ENCODE data around the gene ADAMTS8.

Gene ADAMTS8

DNA sequence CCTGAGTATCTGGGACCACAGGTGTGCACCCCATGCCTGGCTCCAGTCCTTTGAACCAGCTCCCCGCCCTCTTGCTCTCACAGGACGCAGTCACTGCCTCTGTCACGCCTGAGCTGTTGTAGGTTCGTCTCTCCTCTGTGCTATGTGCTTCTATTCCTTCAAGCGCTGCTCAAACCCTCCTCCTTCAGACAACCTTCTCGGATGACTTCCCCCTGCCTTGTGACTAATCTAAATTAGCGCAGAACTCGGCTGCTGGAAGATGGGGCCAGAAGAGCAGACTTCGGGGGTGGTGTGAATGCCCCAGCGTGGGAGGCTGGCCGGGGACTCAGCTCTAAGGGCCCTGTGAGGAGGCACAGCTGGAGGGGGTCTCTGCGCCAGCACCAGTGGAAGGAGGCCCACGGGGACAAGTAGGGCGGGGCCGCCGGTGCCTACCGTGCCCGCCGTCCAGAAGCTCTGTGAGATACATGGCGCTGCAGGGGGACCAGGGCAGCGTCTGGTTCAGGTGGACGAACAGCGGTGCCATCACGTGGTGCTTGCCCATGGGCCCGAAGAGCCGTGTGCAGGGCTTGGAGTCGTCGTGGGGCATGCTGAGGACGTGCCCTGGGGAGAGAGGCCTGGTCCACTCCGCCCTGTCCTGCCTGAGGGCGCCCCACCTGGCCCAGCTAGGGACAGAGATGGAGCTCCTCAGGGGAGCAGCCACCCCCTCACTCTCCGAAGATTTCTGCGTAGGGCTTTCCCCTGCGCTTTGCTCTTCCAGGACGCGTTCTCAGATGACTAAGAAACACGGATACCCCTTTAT, 12.5 kb downstream of the ADAMTS8 start:
- Histone ChIP-seq H3K36me3 (ENCODE audit: control insufficient read depth, insufficient read depth, low read length) (no peaks in the 10 kb centered on the region), H3K9me3 (ENCODE audit: control insufficient read depth, insufficient read depth, low read depth, low read length) (no peaks in the 10 kb centered on the region), H3K27ac (ENCODE audit: low read depth, low read length) (no peak overlapping the region), H3K9ac (ENCODE audit: low read length) (no peak overlapping the region), H3K4me3 (ENCODE audit: low read depth, low read length) (no peak overlapping the region), H3K4me1 (ENCODE audit: control insufficient read depth, insufficient read depth, low read length) (peaks cover 13% of the 10 kb centered on the region; the same call in 1 of the 2 replicates), H3K27me3 (ENCODE audit: control insufficient read depth, insufficient read depth, low read length) (0 out of 2 replicates have a peak, but pooled peaks cover under 1% of the 10 kb centered on the region)

DNA sequence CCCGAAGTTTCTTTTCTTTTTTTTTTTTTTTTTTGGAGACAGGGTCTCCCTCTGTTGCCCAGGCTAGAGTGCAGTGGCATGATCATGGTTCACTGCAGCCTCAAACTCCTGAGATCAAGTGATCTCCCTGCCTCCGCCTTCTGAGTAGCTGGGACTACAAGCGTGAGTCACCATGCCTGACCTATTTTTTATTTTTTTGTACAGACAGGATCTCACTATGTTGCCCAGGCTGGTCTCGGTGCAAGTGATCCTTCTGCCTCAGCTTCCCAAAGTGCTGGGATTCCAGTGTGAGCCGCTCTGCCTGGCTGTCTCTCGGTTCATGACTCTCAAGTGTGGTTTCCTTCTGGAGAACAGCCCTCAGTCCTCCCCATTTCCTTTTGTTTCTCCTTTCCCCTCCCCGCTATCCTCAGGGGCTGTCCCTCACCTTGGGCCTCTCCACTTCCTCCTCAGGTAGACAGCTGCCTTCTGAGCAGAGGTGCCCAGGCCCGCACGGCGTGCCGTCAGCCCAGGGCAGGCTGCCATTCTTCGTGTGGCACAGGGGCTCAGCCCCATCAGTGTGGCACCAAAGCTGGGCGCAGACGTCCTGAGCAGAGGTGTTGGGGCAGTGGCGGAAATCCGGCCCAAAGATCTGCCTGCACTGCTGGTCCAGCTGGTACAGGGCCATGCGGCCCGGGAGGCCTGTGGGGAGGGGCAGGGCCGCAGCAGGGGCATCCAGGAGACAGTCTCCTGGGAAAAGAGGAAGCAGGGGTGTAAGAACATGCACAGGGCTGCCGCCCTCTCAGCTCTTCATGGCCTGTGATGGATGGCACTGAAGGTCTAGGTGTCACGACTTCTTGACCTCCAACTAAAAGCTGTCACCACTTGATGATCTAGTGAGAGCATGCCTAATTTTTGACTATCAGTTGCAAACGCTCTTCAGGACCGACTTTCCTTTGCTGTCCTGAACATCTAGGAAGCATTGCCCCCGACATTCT, 14.0 kb downstream of the ADAMTS8 start:
- no peak overlapping the region for H3K9ac ChIP-seq (ENCODE audit: low read length)
- H3K27me3 ChIP-seq (ENCODE audit: control insufficient read depth, insufficient read depth, low read length) = peaks cover 8% of the 10 kb centered on the region; the same call in 1 of the 2 replicates
- H3K36me3 ChIP-seq (ENCODE audit: control insufficient read depth, insufficient read depth, low read length) = no peaks in the 10 kb centered on the region
- H3K9me3 ChIP-seq (ENCODE audit: control insufficient read depth, insufficient read depth, low read depth, low read length) = no peaks in the 10 kb centered on the region
- no peak overlapping the region for H3K4me3 ChIP-seq (ENCODE audit: low read depth, low read length)
- peaks cover 20% of the 10 kb centered on the region; the same call in 1 of the 2 replicates for H3K4me1 ChIP-seq (ENCODE audit: control insufficient read depth, insufficient read depth, low read length)
- H3K27ac ChIP-seq (ENCODE audit: low read depth, low read length) = no peak overlapping the region

DNA sequence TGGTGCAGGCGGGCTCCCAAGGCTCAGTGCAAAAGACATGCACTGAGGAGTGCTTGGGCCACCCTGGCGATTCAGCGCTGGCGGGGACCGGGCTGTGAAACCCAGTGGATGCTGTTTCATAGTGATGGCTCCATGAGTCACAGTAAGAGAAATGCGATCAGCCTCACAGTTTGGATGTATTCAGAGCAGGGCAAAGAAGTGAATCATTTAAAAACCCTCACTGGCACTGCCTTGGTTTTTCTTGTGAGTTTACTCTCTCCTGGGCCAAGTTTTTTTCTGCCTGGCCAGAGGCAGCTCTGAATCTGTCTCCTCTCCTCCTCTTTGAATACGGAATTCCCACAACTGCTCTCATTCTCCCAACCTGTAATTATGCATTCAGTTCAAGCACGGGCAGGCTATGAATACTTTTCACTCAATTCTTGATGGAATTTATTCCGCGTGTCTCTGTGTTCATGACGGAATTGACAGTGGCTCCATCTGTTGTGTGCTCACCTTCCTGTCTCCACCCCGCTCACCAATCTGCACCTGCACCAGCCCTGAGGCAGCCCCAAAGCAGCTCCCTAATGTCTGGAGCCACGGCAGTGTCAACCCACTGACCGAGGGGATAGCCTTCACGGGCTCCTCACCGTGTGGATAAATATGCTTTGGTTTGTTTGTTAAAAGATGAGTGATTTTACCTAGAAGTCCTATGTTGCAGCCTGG, 14.9 kb downstream of the ADAMTS8 start:
- H3K9ac ChIP-seq (ENCODE audit: low read length) = no peak overlapping the region
- H3K4me3 ChIP-seq (ENCODE audit: low read depth, low read length) = no peak overlapping the region
- no peak overlapping the region for H3K27ac ChIP-seq (ENCODE audit: low read depth, low read length)
- H3K27me3 ChIP-seq (ENCODE audit: control insufficient read depth, insufficient read depth, low read length) = peaks cover 8% of the 10 kb centered on the region; the same call in 1 of the 2 replicates
- no peaks in the 10 kb centered on the region for H3K9me3 ChIP-seq (ENCODE audit: control insufficient read depth, insufficient read depth, low read depth, low read length)
- peaks cover 15% of the 10 kb centered on the region; the same call in 1 of the 2 replicates for H3K4me1 ChIP-seq (ENCODE audit: control insufficient read depth, insufficient read depth, low read length)
- H3K36me3 ChIP-seq (ENCODE audit: control insufficient read depth, insufficient read depth, low read length) = no peaks in the 10 kb centered on the region

DNA sequence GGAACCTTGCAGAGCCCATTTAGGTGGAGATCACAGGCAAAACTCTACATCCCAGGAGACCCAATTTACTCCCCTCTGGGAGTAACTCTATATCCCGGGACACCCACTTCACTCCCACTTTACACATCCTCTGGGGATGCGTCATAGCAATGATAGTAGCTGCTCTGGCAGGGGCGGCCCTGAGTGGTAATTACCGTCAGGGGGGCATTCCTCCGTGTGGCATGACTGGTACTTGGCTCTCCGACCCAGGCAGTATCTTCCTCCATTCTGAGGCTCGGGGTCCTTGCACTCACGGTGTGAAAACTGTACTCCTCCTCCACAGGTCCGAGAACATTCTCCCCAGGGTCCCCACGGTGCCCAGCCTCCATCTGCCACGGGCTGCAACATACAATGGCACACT, 17.2 kb downstream of the ADAMTS8 start:
- Histone ChIP-seq H3K36me3 (ENCODE audit: control insufficient read depth, insufficient read depth, low read length) (no peaks in the 10 kb centered on the region), H3K27me3 (ENCODE audit: control insufficient read depth, insufficient read depth, low read length) (peaks cover 8% of the 10 kb centered on the region; the same call in 1 of the 2 replicates), H3K9me3 (ENCODE audit: control insufficient read depth, insufficient read depth, low read depth, low read length) (no peaks in the 10 kb centered on the region), H3K4me3 (ENCODE audit: low read depth, low read length) (no peak overlapping the region), H3K27ac (ENCODE audit: low read depth, low read length) (no peak overlapping the region), H3K9ac (ENCODE audit: low read length) (no peak overlapping the region), H3K4me1 (ENCODE audit: control insufficient read depth, insufficient read depth, low read length) (peaks cover 14% of the 10 kb centered on the region; the same call in 1 of the 2 replicates)

DNA sequence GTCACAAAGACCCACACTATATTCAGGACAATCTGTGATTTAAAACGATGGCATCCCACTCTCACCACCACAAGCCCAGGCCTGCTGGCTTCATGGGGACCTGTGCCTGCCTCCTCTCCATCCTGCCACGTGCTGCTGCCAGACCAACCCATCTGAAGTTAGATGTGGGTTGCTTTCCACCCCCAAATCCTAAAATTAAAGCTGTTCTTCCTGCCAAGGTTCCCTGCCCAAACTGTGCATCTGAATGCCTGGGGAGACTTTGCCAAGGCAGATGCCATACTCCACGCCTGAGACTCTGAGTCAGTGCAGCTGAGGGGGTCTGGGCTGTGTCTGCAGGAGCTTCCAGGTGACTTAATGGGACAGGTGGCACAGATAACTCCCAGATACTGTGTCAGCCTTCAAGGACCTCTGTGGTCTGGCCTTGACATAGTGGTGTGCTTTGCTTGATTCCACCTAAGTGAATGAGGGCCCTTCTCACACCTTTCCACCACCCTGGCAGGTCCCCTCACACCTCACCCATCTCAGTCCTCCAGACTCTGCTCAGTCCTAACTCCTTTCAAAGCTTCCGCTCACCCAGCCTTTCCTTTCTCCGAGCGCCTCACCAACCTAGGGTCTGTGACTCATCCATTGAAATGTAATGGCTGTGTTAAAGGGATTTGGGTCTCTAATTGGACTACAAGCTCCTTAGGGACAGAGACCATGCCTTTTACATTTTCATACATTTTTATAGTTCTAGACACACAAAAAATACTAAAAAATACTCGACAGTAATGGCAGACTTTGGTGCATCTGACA, 18.6 kb downstream of the ADAMTS8 start:
- no peak overlapping the region for H3K4me3 ChIP-seq (ENCODE audit: low read depth, low read length)
- H3K9me3 ChIP-seq (ENCODE audit: control insufficient read depth, insufficient read depth, low read depth, low read length) = no peaks in the 10 kb centered on the region
- no peak overlapping the region for H3K27ac ChIP-seq (ENCODE audit: low read depth, low read length)
- peaks cover 14% of the 10 kb centered on the region for H3K4me1 ChIP-seq (ENCODE audit: control insufficient read depth, insufficient read depth, low read length)
- H3K9ac ChIP-seq (ENCODE audit: low read length) = no peak overlapping the region
- H3K27me3 ChIP-seq (ENCODE audit: control insufficient read depth, insufficient read depth, low read length) = peaks cover 10% of the 10 kb centered on the region
- H3K36me3 ChIP-seq (ENCODE audit: control insufficient read depth, insufficient read depth, low read length) = no peaks in the 10 kb centered on the region

DNA sequence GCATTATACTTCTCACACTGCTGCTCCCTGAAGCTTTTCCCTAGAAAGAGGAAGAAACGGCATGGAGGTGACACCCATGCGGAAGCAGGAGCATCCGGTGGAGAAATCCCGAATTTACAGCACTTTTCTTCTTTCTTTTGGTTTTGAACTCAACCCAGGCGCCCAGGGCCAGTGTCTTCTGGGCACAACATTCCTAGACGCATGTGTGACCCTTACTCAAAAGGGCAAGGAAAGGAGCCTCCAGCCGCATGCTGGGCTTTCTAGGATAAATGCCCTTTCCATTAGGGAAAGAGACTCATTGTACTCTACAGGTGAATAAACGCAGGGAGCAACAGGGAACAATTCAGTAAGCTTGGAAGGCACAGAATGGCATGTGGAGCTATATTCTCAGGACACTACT, 19.5 kb downstream of the ADAMTS8 start:
- Histone ChIP-seq H3K9me3 (ENCODE audit: control insufficient read depth, insufficient read depth, low read depth, low read length) (no peaks in the 10 kb centered on the region), H3K36me3 (ENCODE audit: control insufficient read depth, insufficient read depth, low read length) (no peaks in the 10 kb centered on the region), H3K9ac (ENCODE audit: low read length) (no peak overlapping the region), H3K4me3 (ENCODE audit: low read depth, low read length) (no peak overlapping the region), H3K27me3 (ENCODE audit: control insufficient read depth, insufficient read depth, low read length) (peaks cover 10% of the 10 kb centered on the region), H3K4me1 (ENCODE audit: control insufficient read depth, insufficient read depth, low read length) (peaks cover 22% of the 10 kb centered on the region), H3K27ac (ENCODE audit: low read depth, low read length) (no peak overlapping the region)

DNA sequence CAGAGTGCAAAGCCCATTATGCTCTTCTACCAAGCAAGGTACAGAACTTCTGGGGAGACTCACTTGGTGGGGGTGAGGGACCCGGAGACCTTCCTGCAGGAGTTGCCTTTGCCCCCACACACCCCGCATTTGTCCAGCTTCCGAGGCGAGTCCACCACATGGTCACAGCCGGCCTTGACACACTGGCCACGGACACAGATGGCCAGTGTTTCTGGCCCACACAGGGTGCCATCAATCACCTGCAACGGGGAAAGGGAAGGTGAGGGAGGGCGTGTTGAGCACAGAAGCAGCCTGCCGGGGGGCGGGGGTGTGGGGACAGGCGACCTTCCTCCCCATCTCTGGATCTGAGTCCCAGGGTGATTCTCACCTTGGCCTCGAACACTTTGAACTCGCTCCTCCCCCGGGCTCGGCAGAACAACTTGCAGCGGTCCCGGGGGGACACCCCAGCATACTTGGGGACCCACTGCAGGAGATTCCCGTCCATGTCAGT, 20.0 kb downstream of the ADAMTS8 start:
- H3K4me3 ChIP-seq (ENCODE audit: low read depth, low read length) = no peak overlapping the region
- H3K9me3 ChIP-seq (ENCODE audit: control insufficient read depth, insufficient read depth, low read depth, low read length) = no peaks in the 10 kb centered on the region
- H3K27ac ChIP-seq (ENCODE audit: low read depth, low read length) = no peak overlapping the region
- H3K9ac ChIP-seq (ENCODE audit: low read length) = no peak overlapping the region
- H3K27me3 ChIP-seq (ENCODE audit: control insufficient read depth, insufficient read depth, low read length) = peaks cover 10% of the 10 kb centered on the region
- H3K36me3 ChIP-seq (ENCODE audit: control insufficient read depth, insufficient read depth, low read length) = no peaks in the 10 kb centered on the region
- peaks cover 27% of the 10 kb centered on the region for H3K4me1 ChIP-seq (ENCODE audit: control insufficient read depth, insufficient read depth, low read length)

DNA sequence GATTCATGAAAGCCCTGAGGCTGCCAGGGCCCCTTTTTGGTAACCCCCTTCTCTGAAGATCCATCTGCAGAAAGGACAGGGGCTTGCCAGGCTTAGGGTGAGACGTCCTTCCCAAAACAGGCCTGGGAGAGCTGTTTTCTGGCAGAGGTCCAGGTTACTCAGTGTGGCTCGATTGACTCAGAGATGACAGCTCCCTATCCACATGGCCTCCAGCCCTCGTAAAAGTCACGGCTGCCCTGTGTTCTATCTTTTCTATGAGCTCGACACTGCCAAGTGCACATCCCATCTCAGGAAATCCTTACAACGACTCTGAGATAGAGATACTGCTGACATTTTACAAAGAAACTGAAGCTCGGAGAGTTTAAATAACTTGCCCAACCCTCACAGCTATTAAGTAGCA, 20.4 kb downstream of the ADAMTS8 start:
- no peak overlapping the region for H3K9ac ChIP-seq (ENCODE audit: low read length)

DNA sequence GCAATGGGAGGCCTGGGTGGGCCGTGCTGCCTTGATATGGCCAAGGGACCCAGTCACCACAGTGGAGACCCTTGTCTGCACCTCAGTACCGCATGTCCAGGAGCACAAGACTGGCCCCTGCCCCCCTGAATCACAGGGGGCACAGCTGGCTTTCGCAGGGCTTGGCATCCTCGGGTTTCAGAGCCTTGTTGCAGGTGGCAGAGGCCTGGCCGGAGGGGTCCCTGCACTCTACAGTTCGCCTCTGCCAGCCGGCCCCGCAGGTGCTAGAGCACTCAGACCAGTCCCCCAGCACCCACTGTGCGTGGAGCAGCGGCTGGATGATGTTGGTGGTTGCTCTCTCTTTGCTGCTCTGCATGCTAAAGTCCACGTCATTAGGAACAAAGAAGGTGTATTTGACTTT, 23.0 kb downstream of the ADAMTS8 start:
- Histone ChIP-seq H3K9ac (ENCODE audit: low read length) (no peak overlapping the region), H3K27ac (ENCODE audit: low read depth, low read length) (no peak overlapping the region), H3K9me3 (ENCODE audit: control insufficient read depth, insufficient read depth, low read depth, low read length) (no peaks in the 10 kb centered on the region), H3K4me1 (ENCODE audit: control insufficient read depth, insufficient read depth, low read length) (peaks cover 38% of the 10 kb centered on the region), H3K4me3 (ENCODE audit: low read depth, low read length) (no peak overlapping the region), H3K27me3 (ENCODE audit: control insufficient read depth, insufficient read depth, low read length) (peaks cover 8% of the 10 kb centered on the region), H3K36me3 (ENCODE audit: control insufficient read depth, insufficient read depth, low read length) (no peaks in the 10 kb centered on the region)

More for the DNA sequence above, 20.4 kb downstream of the ADAMTS8 start:
- Histone ChIP-seq H3K4me3 (ENCODE audit: low read depth, low read length) (no peak overlapping the region), H3K27ac (ENCODE audit: low read depth, low read length) (no peak overlapping the region), H3K36me3 (ENCODE audit: control insufficient read depth, insufficient read depth, low read length) (no peaks in the 10 kb centered on the region), H3K27me3 (ENCODE audit: control insufficient read depth, insufficient read depth, low read length) (peaks cover 10% of the 10 kb centered on the region), H3K9me3 (ENCODE audit: control insufficient read depth, insufficient read depth, low read depth, low read length) (no peaks in the 10 kb centered on the region), H3K4me1 (ENCODE audit: control insufficient read depth, insufficient read depth, low read length) (peaks cover 32% of the 10 kb centered on the region)

DNA sequence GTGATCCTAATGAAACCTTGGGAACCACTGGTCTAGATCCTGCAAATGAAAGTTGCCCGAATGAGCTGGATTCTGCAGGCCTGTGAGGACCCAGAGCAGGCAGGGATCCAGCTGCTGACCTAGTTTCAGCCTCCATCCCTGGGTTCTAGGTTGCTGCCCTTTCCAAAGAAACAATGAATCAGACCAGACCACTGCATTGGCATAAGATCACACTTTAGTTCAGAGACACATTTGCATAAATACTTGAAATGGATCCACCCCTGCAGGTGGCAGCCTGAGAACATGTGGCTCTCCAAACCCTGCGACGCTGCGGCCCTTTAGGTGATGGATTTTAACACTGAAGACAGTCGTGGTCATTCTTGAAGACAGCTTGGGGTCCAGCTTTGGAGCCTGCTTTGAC, 23.7 kb downstream of the ADAMTS8 start:
- no peak overlapping the region for H3K4me3 ChIP-seq (ENCODE audit: low read depth, low read length)
- H3K9me3 ChIP-seq (ENCODE audit: control insufficient read depth, insufficient read depth, low read depth, low read length) = no peaks in the 10 kb centered on the region
- H3K36me3 ChIP-seq (ENCODE audit: control insufficient read depth, insufficient read depth, low read length) = no peaks in the 10 kb centered on the region
- peaks cover 7% of the 10 kb centered on the region; the same call in 1 of the 2 replicates for H3K27me3 ChIP-seq (ENCODE audit: control insufficient read depth, insufficient read depth, low read length)
- H3K27ac ChIP-seq (ENCODE audit: low read depth, low read length) = no peak overlapping the region
- peaks cover 32% of the 10 kb centered on the region for H3K4me1 ChIP-seq (ENCODE audit: control insufficient read depth, insufficient read depth, low read length)
- no peak overlapping the region for H3K9ac ChIP-seq (ENCODE audit: low read length)

All from HUES6 (cell line).